Measurements from ENCODE around the gene VPS11.
"Not testable (repeated sequence)": the region's sequence is repeated elsewhere in the genome, so short reads cannot be mapped to it uniquely, and the experiment has no call there.

The VPS11 gene

GRCh38 chr11:119039471-119039870 is 28.1 kb upstream of the VPS11 start:
- not testable (repeated sequence) for FAIRE-seq

GRCh38 chr11:119041821-119042514 is 25.6 kb upstream of the VPS11 start:
- no peak for FAIRE-seq

DNA sequence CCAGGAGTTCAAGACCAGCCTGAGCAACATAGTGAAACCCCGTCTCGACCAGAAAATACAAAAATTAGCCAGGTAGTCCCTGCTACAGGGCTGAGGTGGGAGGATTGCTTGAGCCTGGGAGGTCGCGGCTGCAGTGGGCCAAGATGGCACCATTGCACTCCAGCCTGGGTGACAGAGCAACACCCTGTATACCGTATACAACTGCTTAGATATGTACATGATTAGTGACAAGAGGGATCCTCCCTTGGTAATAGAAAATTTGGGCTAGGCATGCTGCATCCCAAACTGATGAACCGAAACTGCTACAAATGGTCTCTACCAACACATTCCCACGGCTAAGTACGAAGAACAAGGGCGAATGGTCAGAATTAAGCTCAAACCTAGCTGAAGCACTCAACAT is 24.7 kb upstream of the VPS11 start:
- FAIRE-seq: no peak

GRCh38 chr11:119044708-119045107 is 22.9 kb upstream of the VPS11 start:
- no peak for FAIRE-seq

DNA sequence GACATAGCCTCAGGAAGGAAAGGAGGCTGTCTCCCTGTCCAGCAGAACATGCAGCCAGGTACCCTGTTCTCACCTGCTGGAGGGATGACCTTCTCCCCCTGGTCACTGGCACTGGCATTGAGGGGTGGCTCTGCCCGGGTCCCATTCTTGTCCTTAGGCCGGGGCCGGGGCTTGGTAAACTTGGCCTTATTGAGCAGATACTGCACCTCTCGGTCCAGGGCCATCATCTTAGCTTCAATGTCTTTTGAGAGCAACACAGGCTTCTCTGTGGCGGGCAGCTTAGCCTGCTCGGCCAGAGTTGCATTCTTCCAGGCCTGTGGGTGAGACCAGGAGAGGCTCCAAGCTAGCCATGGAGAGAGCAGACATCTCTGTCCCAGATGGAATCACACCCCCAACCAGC is 21.1 kb upstream of the VPS11 start:
- FAIRE-seq: no peak

- no peak for FAIRE-seq
Observed at GRCh38 chr11:119047205-119047604, 20.4 kb upstream of the VPS11 start.

- no peak for FAIRE-seq
Observed at GRCh38 chr11:119048644-119049043, 19.0 kb upstream of the VPS11 start.

GRCh38 chr11:119049081-119049480 is 18.5 kb upstream of the VPS11 start:
- FAIRE-seq: no peak

- no peak for FAIRE-seq
Observed at GRCh38 chr11:119051440-119052162, 16.0 kb upstream of the VPS11 start.

- no peak for FAIRE-seq
Observed at GRCh38 chr11:119052163-119052814, 15.3 kb upstream of the VPS11 start.

- FAIRE-seq: no peak
Observed at GRCh38 chr11:119054418-119054817, 13.2 kb upstream of the VPS11 start.

DNA sequence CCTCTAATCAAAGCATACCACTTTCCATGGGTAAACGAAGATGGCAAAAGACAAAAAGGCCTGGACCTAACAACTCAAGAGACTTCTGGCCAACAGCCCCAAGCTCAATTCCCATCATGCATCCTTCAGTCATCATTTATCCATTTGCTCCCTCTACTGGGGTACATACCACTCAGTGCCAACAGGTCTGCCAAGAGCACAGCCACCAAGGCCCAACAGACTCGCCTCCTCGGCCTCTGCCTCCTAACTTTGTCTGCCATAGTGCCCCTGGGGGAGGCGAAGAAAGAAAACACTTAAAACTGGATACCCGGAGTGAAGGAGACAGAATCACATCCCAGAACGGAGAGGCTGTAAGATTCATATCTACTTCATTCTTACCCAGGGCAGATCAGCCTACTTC is 11.7 kb upstream of the VPS11 start:
- FAIRE-seq: no peak

DNA sequence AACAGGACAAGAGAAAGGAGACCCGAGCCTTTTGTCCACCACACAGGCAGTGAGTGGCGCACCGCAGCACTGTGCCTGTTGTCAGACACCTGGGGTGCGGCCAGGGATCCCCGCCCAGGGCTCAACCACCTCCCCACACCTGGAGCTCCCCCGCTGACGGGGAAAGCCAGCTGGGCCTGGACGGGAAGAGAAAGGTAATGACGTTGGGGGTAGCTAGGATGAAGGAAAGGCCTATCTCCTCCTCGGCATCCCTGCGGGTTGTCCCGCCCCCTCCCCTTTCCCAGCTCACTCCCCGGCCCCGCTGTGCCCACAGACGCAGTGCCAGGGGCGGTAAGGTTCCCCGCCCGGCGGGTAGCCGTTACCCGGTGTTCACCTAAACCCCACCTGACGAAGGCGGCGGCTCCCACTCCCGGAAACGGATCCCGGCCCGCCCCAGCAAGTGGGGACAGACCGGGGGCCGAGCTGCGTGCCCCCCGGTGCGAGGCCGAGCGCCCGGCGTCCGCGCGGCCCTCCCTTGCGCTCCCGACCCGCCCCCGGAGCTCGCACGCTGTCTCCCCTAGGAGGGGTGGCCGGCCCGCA is 11.1 kb upstream of the VPS11 start:
- no peak for FAIRE-seq

DNA sequence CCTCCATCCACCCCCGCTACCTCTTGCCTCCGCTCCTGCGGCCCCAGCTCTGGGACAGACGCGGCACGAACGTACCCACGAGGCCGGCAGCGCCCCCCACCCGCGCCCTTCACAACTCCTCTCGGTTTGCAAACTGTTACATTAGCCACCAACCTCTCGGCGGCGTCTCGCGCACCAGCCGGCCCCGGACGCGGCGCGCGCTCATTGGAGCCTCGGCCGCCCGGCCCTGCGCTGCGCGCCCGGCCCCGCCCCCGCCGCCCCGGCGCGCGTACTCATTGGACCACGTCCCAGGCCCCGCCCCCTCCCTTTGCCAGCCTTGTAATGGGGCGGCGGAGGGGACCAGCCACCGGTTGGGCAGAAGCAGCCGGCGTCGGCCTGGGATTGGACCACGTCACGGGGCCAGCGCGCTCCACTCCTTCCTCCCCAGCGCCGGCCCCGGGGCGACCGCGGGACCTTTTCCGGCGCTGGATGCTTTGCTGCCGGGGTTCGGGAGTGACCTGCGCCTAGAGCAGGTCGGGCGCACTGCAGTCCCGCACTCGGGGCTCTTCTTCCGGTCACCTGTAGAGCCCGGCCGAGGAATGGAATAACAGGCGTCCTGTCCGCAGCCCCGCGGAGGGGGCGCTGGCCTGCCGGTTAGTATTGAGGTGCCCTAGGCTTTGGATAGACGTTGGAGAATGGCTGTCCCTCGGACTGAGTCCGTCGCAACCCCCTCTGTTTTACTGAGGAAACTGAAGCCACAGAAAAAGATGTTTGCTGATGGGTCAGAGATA is 10.4 kb upstream of the VPS11 start, which contains the start of gene HYOU1:
Gene HYOU1 (minus strand): TSS at position 206 of the 770 bp plus-strand sequence. CDS start 1,045 bp downstream, outside the sequence.
- no peak for FAIRE-seq

DNA sequence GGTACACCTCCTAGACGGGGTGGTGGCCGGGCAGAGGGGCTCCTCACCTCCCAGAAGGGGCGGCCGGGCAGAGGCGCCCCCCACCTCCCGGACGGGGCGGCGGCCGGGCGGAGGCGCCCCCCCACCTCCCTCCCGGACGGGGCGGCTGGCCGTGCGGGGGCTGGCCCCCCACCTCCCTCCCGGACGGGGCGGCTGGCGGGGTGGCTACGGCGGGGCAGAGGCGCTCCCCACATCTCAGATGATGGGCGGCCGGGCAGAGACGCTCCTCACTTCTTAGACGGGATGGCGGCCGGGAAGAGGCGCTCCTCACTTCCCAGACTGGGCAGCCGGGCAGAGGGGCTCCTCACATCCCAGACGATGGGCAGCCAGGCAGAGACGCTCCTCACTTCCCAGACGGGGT is 8.5 kb upstream of the VPS11 start:
- not testable (repeated sequence) for FAIRE-seq

- no peak for FAIRE-seq
Observed at GRCh38 chr11:119061256-119061655, 6.4 kb upstream of the VPS11 start.

- no peak for FAIRE-seq
Observed at GRCh38 chr11:119062779-119063178, 4.8 kb upstream of the VPS11 start.

DNA sequence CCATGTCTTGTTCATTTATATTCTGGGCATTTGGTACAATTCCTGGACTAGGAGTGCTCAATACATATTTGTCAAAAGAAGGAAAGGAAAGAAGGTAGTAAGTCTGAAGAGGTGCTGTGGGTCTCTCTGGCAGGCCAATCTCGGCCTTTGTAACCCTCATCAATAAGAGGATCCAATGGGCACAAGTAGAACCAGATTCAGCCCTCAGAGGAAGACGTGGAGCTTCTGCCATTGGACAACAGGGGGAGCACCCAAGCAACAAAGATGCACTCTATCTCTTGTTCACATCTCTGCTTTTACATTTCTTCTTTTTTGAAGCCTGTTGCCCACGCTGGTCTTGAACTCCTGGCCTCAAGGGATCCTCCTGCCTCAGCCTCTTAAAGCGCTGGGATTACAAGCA is 2.2 kb upstream of the VPS11 start:
- FAIRE-seq: no peak

DNA sequence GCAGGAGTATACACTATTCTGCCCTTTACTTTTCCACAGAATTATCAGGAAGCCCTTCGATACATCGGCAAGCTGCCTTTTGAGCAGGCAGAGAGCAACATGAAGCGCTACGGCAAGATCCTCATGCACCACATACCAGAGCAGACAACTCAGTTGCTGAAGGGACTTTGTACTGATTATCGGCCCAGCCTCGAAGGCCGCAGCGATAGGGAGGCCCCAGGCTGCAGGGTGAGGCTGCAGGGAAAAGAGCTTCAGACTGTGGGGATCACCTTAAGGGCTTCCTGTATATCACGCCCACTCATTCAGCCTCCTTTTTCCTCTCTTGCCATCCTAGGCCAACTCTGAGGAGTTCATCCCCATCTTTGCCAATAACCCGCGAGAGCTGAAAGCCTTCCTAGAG is 10.2 kb downstream of the VPS11 start:
- no peak for FAIRE-seq

DNA sequence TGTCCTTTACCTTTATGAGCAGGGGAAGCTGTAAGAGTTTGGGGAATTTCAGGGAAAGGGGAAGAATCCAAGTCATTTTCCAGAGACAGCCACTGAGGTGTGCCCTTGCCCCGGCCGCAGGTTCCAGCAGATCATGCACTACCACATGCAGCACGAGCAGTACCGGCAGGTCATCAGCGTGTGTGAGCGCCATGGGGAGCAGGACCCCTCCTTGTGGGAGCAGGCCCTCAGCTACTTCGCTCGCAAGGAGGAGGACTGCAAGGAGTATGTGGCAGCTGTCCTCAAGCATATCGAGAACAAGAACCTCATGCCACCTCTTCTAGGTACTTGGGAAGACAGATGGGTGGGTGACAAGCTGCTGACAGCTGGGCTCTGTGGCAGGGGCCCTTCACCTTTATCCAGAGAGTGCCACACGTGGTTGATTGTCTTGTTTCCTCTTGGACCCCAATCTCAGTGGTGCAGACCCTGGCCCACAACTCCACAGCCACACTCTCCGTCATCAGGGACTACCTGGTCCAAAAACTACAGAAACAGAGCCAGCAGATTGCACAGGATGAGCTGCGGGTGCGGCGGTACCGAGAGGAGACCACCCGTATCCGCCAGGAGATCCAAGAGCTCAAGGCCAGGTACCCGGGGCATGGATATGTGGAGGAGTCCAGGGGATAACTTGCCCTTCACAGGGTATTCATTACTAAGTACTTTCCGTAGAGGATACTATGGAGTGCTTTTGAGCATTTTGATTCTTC is 11.2 kb downstream of the VPS11 start:
- no peak for FAIRE-seq

GRCh38 chr11:119081682-119082260 is 14.2 kb downstream of the VPS11 start:
- FAIRE-seq: no peak

Data from colon (tissue), 2 donors.